ENCODE results near the gene C11orf42. TPM values are rescaled to one million over a fixed set of nuclear protein-coding genes. Genes with fewer than 3 reads are reported as not detected.
A peak's percentile ranks its signal among the peaks of the same experiment; 100 is the strongest.
"Not testable (repeated sequence)": the region's sequence is repeated elsewhere in the genome, so short reads cannot be mapped to it uniquely, and the experiment has no call there.

Gene C11orf42
- total RNA-seq, 1 experiment from 2014 or later = not detected

DNA sequence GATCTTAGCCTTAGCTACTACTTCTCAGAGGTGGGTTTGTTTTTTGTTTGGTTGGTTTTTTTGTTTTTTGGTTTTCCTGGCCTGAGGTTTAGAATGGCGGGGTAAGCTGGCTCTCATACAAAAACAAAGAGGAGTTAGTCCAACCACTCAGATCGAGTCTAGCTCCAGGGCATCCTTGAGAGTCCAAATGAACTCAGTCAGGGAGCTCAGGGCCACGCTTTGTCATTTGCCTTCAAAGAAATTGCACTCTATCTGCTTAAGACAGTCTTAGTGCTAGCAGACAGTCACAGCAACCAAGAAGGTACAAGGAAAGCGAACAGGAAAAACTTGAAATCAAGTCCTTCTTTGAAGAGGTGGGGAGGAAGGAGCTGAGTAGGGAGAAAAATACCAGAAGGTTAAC, 11.1 kb downstream of the C11orf42 start:
- in situ Hi-C loops (cut with HindIII; ENCODE audit: low sequenced_read_pairs) = no loop called here
- DNase-seq (ENCODE audit: low spot score) = no peak

GRCh38 chr11:6217722-6218121, 12.4 kb downstream of the C11orf42 start:
- in situ Hi-C loops (cut with HindIII; ENCODE audit: low sequenced_read_pairs) = no loop called here
- no peak for DNase-seq (ENCODE audit: low spot score)

DNA sequence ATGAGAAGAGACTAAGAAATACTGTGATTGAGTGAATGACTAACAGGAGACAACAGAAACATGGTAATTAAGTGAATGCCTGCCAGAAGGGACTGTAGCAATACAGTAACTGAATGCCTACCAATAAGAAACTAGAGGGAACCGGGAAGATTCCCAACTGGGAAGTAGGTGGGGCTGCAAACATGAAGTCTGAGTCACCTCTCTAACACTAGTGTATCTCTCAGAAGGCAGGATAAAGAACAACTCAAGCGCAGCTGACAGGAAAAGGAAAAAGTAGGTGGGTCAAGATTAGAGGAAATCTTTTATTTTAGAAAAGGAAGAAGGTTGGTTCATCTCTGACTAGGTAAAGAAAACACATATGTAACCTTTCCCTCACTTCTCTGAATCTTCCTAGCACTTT, 14.0 kb downstream of the C11orf42 start:
- in situ Hi-C loops (cut with HindIII; ENCODE audit: low sequenced_read_pairs) = no loop called here

GRCh38 chr11:6223854-6224253, 18.5 kb downstream of the C11orf42 start:
- DNase-seq (ENCODE audit: low spot score) = no peak
- in situ Hi-C loops (cut with HindIII; ENCODE audit: low sequenced_read_pairs) = no loop called here

More for the DNA sequence above, 14.0 kb downstream of the C11orf42 start:
- DNase-seq (ENCODE audit: low spot score) = no peak

DNA sequence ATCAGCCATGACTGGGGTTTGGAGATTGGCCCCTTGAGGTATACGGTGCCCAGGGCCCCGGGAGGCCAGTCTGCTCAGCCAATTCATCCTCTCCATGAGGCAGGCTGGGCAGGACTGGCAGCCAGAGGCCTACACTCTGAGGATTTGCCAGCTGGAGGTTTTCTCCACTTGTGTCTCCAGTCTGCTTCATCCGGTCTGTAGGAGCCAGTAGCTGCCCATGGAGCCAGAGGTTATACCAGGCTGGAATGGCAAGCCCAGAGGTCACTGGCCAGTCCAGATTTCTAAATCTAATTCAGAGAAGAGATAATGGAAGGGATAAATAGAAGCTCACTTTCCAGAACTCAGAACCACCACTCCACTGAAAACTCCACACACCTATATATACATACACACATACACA, 19.1 kb downstream of the C11orf42 start:
- in situ Hi-C loops (cut with HindIII; ENCODE audit: low sequenced_read_pairs) = no loop called here

DNA sequence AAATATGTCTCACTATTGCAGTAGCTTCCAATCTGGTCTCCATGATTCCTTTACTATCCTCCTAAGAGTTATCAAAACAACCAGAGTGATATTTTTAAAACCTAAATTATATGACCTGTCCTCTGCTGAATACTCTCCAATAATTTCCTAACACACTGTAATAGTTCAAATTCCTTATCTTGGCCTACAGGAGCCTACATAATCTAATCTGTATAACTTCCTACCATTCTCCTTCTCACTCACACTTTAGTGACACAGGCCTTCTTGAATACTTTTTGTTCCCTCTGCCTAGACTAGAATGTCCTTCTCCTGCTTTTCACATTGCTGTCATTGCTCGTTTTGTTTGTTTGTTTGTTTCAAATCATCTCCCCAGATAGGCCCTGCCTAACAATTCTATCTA, 19.7 kb downstream of the C11orf42 start:
- in situ Hi-C loops (cut with HindIII; ENCODE audit: low sequenced_read_pairs) = no loop called here

More for the DNA sequence above, 19.1 kb downstream of the C11orf42 start:
- no peak for DNase-seq (ENCODE audit: low spot score)

GRCh38 chr11:6225896-6226295, 20.5 kb downstream of the C11orf42 start:
- no peak for DNase-seq (ENCODE audit: low spot score)
- in situ Hi-C loops (cut with HindIII; ENCODE audit: low sequenced_read_pairs) = no loop called here

More for the DNA sequence above, 19.7 kb downstream of the C11orf42 start:
- no peak for DNase-seq (ENCODE audit: low spot score)

- in situ Hi-C loops (cut with HindIII; ENCODE audit: low sequenced_read_pairs) = no loop called here
- no peak for DNase-seq (ENCODE audit: low spot score)
Observed at GRCh38 chr11:6228520-6228919, 23.2 kb downstream of the C11orf42 start.

DNA sequence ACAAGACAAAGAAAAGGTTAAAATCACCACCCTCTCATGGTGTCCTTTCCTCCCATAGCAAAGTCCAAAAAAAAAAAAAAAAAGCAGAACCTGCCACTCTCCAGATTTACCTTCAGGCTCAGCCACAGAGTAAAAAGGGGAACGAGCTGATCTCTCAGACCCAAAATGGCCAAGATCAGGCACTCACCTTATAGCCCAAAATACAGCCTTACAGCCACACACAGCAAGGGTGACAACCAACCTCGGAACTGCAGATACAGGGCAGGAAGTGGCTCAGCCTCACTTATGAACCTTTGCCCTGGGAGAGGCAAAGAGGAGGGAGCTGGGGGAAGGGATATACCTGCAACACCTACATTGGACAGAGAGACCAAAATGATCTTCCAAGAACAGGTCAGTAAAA, 24.6 kb downstream of the C11orf42 start:
- in situ Hi-C loops (cut with HindIII; ENCODE audit: low sequenced_read_pairs) = no loop called here

GRCh38 chr11:6232899-6233298, 27.5 kb downstream of the C11orf42 start:
- DNase-seq (ENCODE audit: low spot score) = no peak
- in situ Hi-C loops (cut with HindIII; ENCODE audit: low sequenced_read_pairs) = no loop called here

More for the DNA sequence above, 24.6 kb downstream of the C11orf42 start:
- DNase-seq (ENCODE audit: low spot score) = no peak

DNA sequence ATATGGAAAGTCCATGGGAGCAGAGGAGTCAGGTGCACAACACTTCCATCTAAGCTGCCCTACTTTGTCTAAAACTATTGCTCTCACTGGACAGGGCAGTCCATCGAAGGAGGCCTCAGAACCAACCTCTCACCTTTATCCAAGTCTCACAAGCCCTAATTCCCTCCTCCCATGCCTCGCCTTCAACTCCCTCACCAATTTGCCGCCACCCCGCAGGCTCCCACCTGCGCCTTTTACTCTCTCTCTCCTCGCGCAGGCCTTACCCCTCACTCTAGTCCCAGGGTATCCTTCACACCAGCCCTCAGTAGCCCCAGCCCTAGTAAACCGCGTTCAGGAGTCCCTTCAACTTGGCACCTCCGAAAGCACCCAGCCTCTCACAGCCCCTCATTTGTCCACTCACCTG, 28.6 kb downstream of the C11orf42 start:
- no peak for DNase-seq (ENCODE audit: low spot score)
- in situ Hi-C loops (cut with HindIII; ENCODE audit: low sequenced_read_pairs) = no loop called here

DNA sequence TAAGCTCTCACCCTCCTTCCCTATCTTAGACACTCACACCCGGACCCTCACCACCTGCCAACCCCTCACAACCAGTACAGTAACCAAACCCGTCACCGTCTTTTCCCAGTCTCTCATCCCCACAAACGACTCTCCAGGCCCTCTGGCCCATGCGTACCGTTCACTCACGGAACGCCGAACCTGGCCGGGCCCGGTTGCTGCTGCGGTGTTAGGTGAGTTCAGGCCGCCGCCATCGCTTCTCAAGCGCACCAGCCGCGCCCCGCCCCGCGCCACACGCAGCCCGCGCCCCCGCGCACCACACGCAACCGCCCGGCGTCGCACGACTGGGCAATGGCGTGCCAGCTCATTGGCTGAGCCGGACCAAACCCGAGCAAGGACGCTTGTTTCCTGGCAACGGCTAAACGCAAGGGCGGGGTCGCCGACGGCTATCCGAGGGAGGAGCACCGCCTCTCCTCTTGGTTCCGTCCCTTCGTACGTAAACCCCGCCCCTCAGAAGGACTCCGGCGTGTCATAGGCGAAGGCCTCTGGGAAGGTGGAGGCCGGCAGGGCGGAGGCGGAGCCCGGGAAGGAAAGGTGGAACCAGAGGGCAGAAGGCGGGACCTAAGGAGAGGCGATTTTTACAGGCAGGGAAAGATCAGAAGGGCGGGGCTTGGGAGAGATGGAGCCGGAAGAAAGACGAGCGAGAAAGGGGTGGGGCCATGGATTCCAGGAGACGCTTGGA, 29.2 kb downstream of the C11orf42 start, which contains the start of gene FHIP1B:
TSS of gene FHIP1B (minus strand) at position 250 of the 721 bp plus-strand sequence. CDS start 10,120 bp downstream, outside the sequence.
- DNase-seq (ENCODE audit: low spot score) = peak; percentile 100
- in situ Hi-C loops (cut with HindIII; ENCODE audit: low sequenced_read_pairs) = no loop called here

DNA sequence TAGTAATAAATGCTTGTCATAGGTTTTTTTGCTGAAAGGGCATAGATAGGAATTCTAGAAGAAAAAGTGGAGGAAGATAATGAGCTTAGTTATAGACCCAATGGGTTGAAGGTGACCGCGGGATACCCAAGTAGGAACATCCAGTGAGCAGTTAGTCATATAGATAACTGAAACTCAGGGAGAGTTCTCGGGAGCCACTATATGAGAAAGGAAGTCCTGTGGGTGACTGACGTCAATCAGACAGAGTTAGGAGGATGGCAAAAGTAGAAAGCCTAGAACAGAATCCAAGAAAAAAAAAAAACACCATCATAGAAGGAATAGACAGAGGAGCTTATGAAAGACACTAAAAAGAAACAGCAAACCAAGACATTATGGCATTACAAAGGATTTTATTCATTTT, 31.9 kb downstream of the C11orf42 start:
- in situ Hi-C loops (cut with HindIII; ENCODE audit: low sequenced_read_pairs) = no loop called here
- no peak for DNase-seq (ENCODE audit: low spot score)

GRCh38 chr11:6237761-6238302, 32.5 kb downstream of the C11orf42 start:
- DNase-seq (ENCODE audit: low spot score) = no peak
- in situ Hi-C loops (cut with HindIII; ENCODE audit: low sequenced_read_pairs) = no loop called here

GRCh38 chr11:6238902-6239301, 33.5 kb downstream of the C11orf42 start, which contains the start of gene CNGA4:
Gene CNGA4, plus strand, starts transcription at chr11:6239089. Its CDS starts 118 bp downstream, at chr11:6239207.
- DNase-seq (ENCODE audit: low spot score) = no peak
- in situ Hi-C loops (cut with HindIII; ENCODE audit: low sequenced_read_pairs) = no loop called here

- DNase-seq (ENCODE audit: low spot score) = no peak
- in situ Hi-C loops (cut with HindIII; ENCODE audit: low sequenced_read_pairs) = no loop called here
Observed at GRCh38 chr11:6240139-6240538, 34.8 kb downstream of the C11orf42 start.

GRCh38 chr11:6240781-6241180, 35.4 kb downstream of the C11orf42 start:
- in situ Hi-C loops (cut with HindIII; ENCODE audit: low sequenced_read_pairs) = no loop called here
- DNase-seq (ENCODE audit: low spot score) = no peak

- in situ Hi-C loops (cut with HindIII; ENCODE audit: low sequenced_read_pairs) = no loop called here
- no peak for DNase-seq (ENCODE audit: low spot score)
Observed at GRCh38 chr11:6241316-6241715, 36.0 kb downstream of the C11orf42 start.

DNA sequence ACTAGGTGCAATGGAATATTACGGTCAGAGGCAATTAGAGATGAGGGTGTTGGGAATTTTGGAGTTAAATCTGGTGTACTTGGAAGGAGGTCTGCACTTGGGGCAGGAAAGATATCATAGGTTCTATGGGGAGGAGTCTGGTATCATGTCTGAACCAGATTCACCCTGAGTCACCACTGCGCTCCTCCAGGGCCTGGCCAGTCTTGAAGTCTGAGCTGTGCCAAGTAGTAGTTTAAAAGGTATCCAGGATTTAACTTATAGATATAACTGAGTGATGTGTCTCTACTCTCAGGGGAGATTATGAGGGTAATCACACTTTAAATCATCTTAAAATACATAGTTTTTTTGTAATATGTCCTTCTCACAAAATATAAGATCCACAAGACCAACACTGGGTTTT, 40.2 kb downstream of the C11orf42 start:
- DNase-seq (ENCODE audit: low spot score) = no peak
- in situ Hi-C loops (cut with HindIII; ENCODE audit: low sequenced_read_pairs) = no loop called here

GRCh38 chr11:6248248-6248647, 42.9 kb downstream of the C11orf42 start:
- in situ Hi-C loops (cut with HindIII; ENCODE audit: low sequenced_read_pairs) = no loop called here

GRCh38 chr11:6248897-6249296, 43.5 kb downstream of the C11orf42 start:
- DNase-seq (ENCODE audit: low spot score); in situ Hi-C loops (cut with HindIII; ENCODE audit: low sequenced_read_pairs): not testable (repeated sequence)

More at GRCh38 chr11:6248248-6248647, 42.9 kb downstream of the C11orf42 start:
- DNase-seq (ENCODE audit: low spot score) = no peak
